Upper lobe of right lung (tissue), 1 donor: ENCODE results near the gene HCRTR1. TPM values are rescaled to one million over a fixed set of nuclear protein-coding genes. Genes with fewer than 3 reads are reported as not detected.

Experiments used
- ATAC-seq: fragments of 200-7000 bp; cut with Tn5 transposase; one replicate; pipeline ENCODE4 v1.9.1; 2020; ENCODE audit warnings: mild to moderate bottlenecking, moderate library complexity
- DNase-seq: peaks from one replicate; pipeline ENCODE4 v3.0.0-alpha.2; 2020
- H3K27ac ChIP-seq: fragments of 200-600 bp; one replicate; pipeline ENCODE4 v1.8.0; 2022
- H3K27me3 ChIP-seq: fragments of 200-600 bp; one replicate; pipeline ENCODE4 v1.8.0; 2022; ENCODE audit warnings: mild to moderate bottlenecking
- H3K36me3 ChIP-seq: fragments of 200-600 bp; one replicate; pipeline ENCODE4 v1.8.0; 2022
- H3K4me1 ChIP-seq: fragments of 200-600 bp; one replicate; pipeline ENCODE4 v1.8.0; 2022
- H3K4me3 ChIP-seq: fragments of 200-600 bp; one replicate; pipeline ENCODE4 v1.8.0; 2022; ENCODE audit warnings: mild to moderate bottlenecking
- H3K9me3 ChIP-seq: fragments of 200-600 bp; one replicate; pipeline ENCODE4 v1.8.0; 2022
- intact Hi-C: fragments of 100-400 bp; cut with DNase I; formaldehyde crosslinking; loops from one replicate; pipeline ENCODE4 v1.11.0; 2022
- total RNA-seq: library from RNA; stranded (reverse); fragmentation: NEBNext Ultra II Directional; extraction: Animal tissue kit (Norgen Biotek cat#: 25700); gene quantifications from one replicate; pipeline ENCODE4 v1.2.1, GENCODE V29; 2021
- TF ChIP-seq, protein P1 (sequence below): fragments of 200-600 bp; IDR thresholded peaks from one replicate; pipeline ENCODE4 v1.8.0; 2022; ENCODE audit warnings: antibody characterized with exemption
- donor health status: DM: no; HTN: yes; CAD: no; lungs with severe emphysema.

Gene HCRTR1
- total RNA-seq, 1 donor from 2014 or later: not detected

- ATAC-seq (no peak), DNase-seq (no peak)
- Histone ChIP-seq H3K4me3 (no peak overlapping the region), H3K4me1 (peaks cover 12% of the 10 kb centered on the region), H3K9me3 (no peaks in the 10 kb centered on the region), H3K27ac (no peak overlapping the region), H3K36me3 (no peaks in the 10 kb centered on the region), H3K27me3 (peaks cover 22% of the 10 kb centered on the region)
- TF ChIP-seq, protein P1, sequence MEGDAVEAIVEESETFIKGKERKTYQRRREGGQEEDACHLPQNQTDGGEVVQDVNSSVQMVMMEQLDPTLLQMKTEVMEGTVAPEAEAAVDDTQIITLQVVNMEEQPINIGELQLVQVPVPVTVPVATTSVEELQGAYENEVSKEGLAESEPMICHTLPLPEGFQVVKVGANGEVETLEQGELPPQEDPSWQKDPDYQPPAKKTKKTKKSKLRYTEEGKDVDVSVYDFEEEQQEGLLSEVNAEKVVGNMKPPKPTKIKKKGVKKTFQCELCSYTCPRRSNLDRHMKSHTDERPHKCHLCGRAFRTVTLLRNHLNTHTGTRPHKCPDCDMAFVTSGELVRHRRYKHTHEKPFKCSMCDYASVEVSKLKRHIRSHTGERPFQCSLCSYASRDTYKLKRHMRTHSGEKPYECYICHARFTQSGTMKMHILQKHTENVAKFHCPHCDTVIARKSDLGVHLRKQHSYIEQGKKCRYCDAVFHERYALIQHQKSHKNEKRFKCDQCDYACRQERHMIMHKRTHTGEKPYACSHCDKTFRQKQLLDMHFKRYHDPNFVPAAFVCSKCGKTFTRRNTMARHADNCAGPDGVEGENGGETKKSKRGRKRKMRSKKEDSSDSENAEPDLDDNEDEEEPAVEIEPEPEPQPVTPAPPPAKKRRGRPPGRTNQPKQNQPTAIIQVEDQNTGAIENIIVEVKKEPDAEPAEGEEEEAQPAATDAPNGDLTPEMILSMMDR: no peak
- intact Hi-C loops: no loop called here
Measured at GRCh38 chr1:31621498-31621820, 4.0 kb downstream of the HCRTR1 start.

GRCh38 chr1:31621847-31622730 is 4.6 kb downstream of the HCRTR1 start:
- ATAC-seq (no peak), DNase-seq (no peak)
- no peak overlapping the region for H3K27ac ChIP-seq
- no peaks in the 10 kb centered on the region for H3K9me3 ChIP-seq
- no peak overlapping the region for H3K4me3 ChIP-seq
- no peaks in the 10 kb centered on the region for H3K36me3 ChIP-seq
- intact Hi-C loops: no loop called here
- TF ChIP-seq, protein P1: no peak
- peaks cover 16% of the 10 kb centered on the region for H3K27me3 ChIP-seq
- peaks cover 19% of the 10 kb centered on the region for H3K4me1 ChIP-seq

DNA sequence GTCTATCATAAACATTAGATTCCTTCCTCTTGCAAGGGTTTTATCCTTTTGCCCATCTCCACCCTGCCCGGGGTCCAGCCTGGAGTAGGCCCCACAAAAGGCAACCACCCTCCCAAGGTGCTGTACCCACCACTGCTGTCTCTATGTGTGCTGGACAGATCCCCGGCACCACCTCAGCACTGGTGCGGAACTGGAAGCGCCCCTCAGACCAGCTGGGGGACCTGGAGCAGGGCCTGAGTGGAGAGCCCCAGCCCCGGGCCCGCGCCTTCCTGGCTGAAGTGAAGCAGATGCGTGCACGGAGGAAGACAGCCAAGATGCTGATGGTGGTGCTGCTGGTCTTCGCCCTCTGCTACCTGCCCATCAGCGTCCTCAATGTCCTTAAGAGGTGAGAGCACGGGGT is 5.9 kb downstream of the HCRTR1 start:
- Histone ChIP-seq H3K4me1 (peaks cover 26% of the 10 kb centered on the region), H3K9me3 (no peaks in the 10 kb centered on the region), H3K4me3 (no peak overlapping the region), H3K36me3 (peaks cover 3% of the 10 kb centered on the region), H3K27ac (no peak overlapping the region), H3K27me3 (peaks cover 3% of the 10 kb centered on the region)
- TF ChIP-seq, protein P1: no peak
- ATAC-seq: no peak
- no peak for DNase-seq
- intact Hi-C loops: no loop called here

GRCh38 chr1:31624309-31624708 is 6.8 kb downstream of the HCRTR1 start:
- no peak for DNase-seq
- H3K4me1 ChIP-seq: peaks cover 34% of the 10 kb centered on the region

GRCh38 chr1:31624731-31625514 is 7.4 kb downstream of the HCRTR1 start:
- TF ChIP-seq, protein P1: no peak
- ATAC-seq (no peak), DNase-seq (no peak)
- H3K4me3 ChIP-seq: no peak overlapping the region
- no peak overlapping the region for H3K27ac ChIP-seq
- intact Hi-C loops: no loop called here
- peaks cover 39% of the 10 kb centered on the region for H3K4me1 ChIP-seq
- no peaks in the 10 kb centered on the region for H3K27me3 ChIP-seq
- H3K9me3 ChIP-seq: no peaks in the 10 kb centered on the region
- peaks cover 19% of the 10 kb centered on the region for H3K36me3 ChIP-seq

More at GRCh38 chr1:31624309-31624708, 6.8 kb downstream of the HCRTR1 start:
- Histone ChIP-seq H3K27me3 (no peaks in the 10 kb centered on the region), H3K36me3 (peaks cover 13% of the 10 kb centered on the region), H3K9me3 (no peaks in the 10 kb centered on the region), H3K27ac (no peak overlapping the region), H3K4me3 (no peak overlapping the region)
- TF ChIP-seq, protein P1: no peak
- intact Hi-C loops: no loop called here
- ATAC-seq: no peak
